HG03103 (cell line): ENCODE measurements around the gene RFC1.
"Not testable (repeated sequence)": the region's sequence is repeated elsewhere in the genome, so short reads cannot be mapped to it uniquely, and the experiment has no call there.

Experiments
- ATAC-seq: cut with Tn5 transposase; IDR thresholded peaks from one replicate; pipeline ENCODE4 v1.9.1; 2021; ENCODE audit warnings: low read depth; ENCODE audit not compliant: unreplicated experiment

Gene RFC1

GRCh38 chr4:39360611-39361010, 5.6 kb downstream of the RFC1 start:
- not testable (repeated sequence) for ATAC-seq

GRCh38 chr4:39357002-39357401, 9.2 kb downstream of the RFC1 start:
- no peak for ATAC-seq

GRCh38 chr4:39354254-39354552, 12.0 kb downstream of the RFC1 start:
- no peak for ATAC-seq

GRCh38 chr4:39353478-39354253, 12.5 kb downstream of the RFC1 start:
- peak; percentile 62 for ATAC-seq

GRCh38 chr4:39353149-39353477, 13.0 kb downstream of the RFC1 start:
- not testable (repeated sequence) for ATAC-seq

- ATAC-seq = no peak
Observed at GRCh38 chr4:39349326-39349725, 16.8 kb downstream of the RFC1 start.

- no peak for ATAC-seq
Observed at GRCh38 chr4:39348371-39349315, 17.5 kb downstream of the RFC1 start.

- no peak for ATAC-seq
Observed at GRCh38 chr4:39346856-39347519, 19.2 kb downstream of the RFC1 start.

- no peak for ATAC-seq
Observed at GRCh38 chr4:39342731-39343130, 23.4 kb downstream of the RFC1 start.

GRCh38 chr4:39341075-39341725, 25.0 kb downstream of the RFC1 start:
- no peak for ATAC-seq

GRCh38 chr4:39339968-39340367, 26.2 kb downstream of the RFC1 start:
- no peak for ATAC-seq

GRCh38 chr4:39337841-39338240, 28.3 kb downstream of the RFC1 start:
- ATAC-seq = no peak

- no peak for ATAC-seq
Observed at GRCh38 chr4:39335566-39335965, 30.6 kb downstream of the RFC1 start.

GRCh38 chr4:39331191-39331590, 35.0 kb downstream of the RFC1 start:
- ATAC-seq = no peak

GRCh38 chr4:39330353-39330752, 35.8 kb downstream of the RFC1 start:
- ATAC-seq = no peak

- ATAC-seq = no peak
Observed at GRCh38 chr4:39326468-39326977, 39.6 kb downstream of the RFC1 start.

GRCh38 chr4:39324897-39325613, 41.1 kb downstream of the RFC1 start:
- ATAC-seq = no peak

- no peak for ATAC-seq
Observed at GRCh38 chr4:39324446-39324845, 41.7 kb downstream of the RFC1 start.

- no peak for ATAC-seq
Observed at GRCh38 chr4:39323821-39324220, 42.3 kb downstream of the RFC1 start.
